SJSA1 (cell line): ENCODE data around the gene PHF14. TPM values are rescaled to one million over a fixed set of nuclear protein-coding genes. Genes with fewer than 3 reads are reported as not detected.

Experiments used
- DNase-seq, 2 experiments: peaks; one replicate each; pipeline ENCODE4 v3.0.0-alpha.2; 2015 to 2020; ENCODE audit warnings: low spot score in 2 of 2, low read depth in 1 of 2
- H3K27ac ChIP-seq: fragments of 250-450 bp; sonication (Bioruptor Pico); 2 replicates; pipeline ENCODE4 v1.5.1; 2020; ENCODE audit warnings: mild to moderate bottlenecking, moderate library complexity
- H3K27me3 ChIP-seq: fragments of 250-450 bp; sonication (Bioruptor Pico); replicated peaks from 2 replicates; pipeline ENCODE4 v1.5.1; 2020; ENCODE audit warnings: mild to moderate bottlenecking, moderate library complexity
- H3K36me3 ChIP-seq: fragments of 250-450 bp; sonication (Bioruptor Pico); 2 replicates; pipeline ENCODE4 v1.5.1; 2020; ENCODE audit warnings: mild to moderate bottlenecking
- H3K4me1 ChIP-seq: fragments of 250-450 bp; sonication (Bioruptor Pico); replicated peaks from 2 replicates; pipeline ENCODE4 v1.6.1; 2021; ENCODE audit warnings: mild to moderate bottlenecking
- H3K4me3 ChIP-seq: fragments of 250-450 bp; sonication (Bioruptor Pico); 2 replicates; pipeline ENCODE4 v1.5.1; 2020; ENCODE audit warnings: mild to moderate bottlenecking
- H3K9me3 ChIP-seq: fragments of 250-450 bp; sonication (Bioruptor Pico); replicated peaks from 2 replicates; pipeline ENCODE4 v1.5.1; 2020; ENCODE audit warnings: mild to moderate bottlenecking
- total RNA-seq: library from RNA; depleted of rRNA; stranded (reverse); fragments of >200 nt; shearing (Covaris generic); gene quantifications from 2 replicates; pipeline ENCODE4 v1.2.3, GENCODE V29; 2014

PHF14 gene
- total RNA-seq, 1 experiment from 2014 or later, result 26.9 TPM

GRCh38 chr7:11141541-11141940, 167.9 kb downstream of the PHF14 start:
- DNase-seq, result no peak
- H3K27ac ChIP-seq, result no peak overlapping the region
- H3K9me3 ChIP-seq, result no peaks in the 10 kb centered on the region
- H3K27me3 ChIP-seq, result no peaks in the 10 kb centered on the region
- H3K4me3 ChIP-seq, result no peak overlapping the region
- H3K4me1 ChIP-seq, result no peaks in the 10 kb centered on the region
- H3K36me3 ChIP-seq, result no peaks in the 10 kb centered on the region

DNA sequence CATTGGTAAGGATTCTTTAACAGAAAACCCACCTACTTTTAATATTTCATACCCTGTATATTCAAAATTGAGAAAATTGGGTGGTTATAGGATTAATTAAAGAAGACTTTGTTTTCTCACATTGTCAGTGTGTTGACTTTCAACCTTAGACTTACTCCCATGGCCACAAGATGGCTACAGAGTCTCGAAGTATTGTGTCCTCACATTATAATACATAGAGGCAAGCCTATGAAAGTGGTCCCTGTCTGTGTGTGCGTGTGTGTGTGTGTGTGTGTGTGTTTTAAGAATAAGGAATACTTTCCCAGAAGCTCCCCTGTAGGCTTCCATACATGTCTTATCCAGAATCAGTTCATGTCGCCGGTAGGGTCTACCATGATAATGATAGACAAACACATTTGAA, 180.0 kb downstream of the PHF14 start:
- no peaks in the 10 kb centered on the region for H3K4me1 ChIP-seq
- no peak for DNase-seq
- H3K27ac ChIP-seq, result no peak overlapping the region
- H3K4me3 ChIP-seq, result no peak overlapping the region
- H3K9me3 ChIP-seq, result no peaks in the 10 kb centered on the region
- no peaks in the 10 kb centered on the region for H3K36me3 ChIP-seq
- no peaks in the 10 kb centered on the region for H3K27me3 ChIP-seq

DNA sequence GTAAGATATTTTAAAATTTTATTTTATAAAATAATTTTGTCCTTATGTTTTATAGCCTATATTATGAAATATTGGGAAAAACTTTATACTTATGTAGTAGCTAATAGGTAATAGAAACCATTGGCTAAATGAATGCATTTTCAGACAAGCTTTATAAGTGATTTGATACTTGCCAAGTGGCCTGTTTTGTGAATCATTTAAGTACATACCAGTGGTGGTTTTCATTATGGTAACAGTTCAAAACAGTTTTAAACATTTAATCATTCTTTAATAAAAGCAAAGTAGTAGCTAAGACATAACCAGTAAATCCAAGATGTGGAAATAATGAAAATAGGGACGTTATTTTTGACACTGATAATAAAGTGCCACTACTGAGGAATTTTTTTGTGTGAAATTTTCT, 182.2 kb downstream of the PHF14 start:
- H3K4me3 ChIP-seq, result no peak overlapping the region
- H3K36me3 ChIP-seq, result no peaks in the 10 kb centered on the region
- DNase-seq, result no peak
- H3K4me1 ChIP-seq, result no peaks in the 10 kb centered on the region
- no peak overlapping the region for H3K27ac ChIP-seq
- H3K9me3 ChIP-seq, result no peaks in the 10 kb centered on the region
- no peaks in the 10 kb centered on the region for H3K27me3 ChIP-seq

GRCh38 chr7:11161499-11161898, 187.8 kb downstream of the PHF14 start:
- Histone ChIP-seq H3K4me3 (no peak overlapping the region), H3K4me1 (no peaks in the 10 kb centered on the region), H3K36me3 (no peaks in the 10 kb centered on the region), H3K27ac (no peak overlapping the region), H3K27me3 (no peaks in the 10 kb centered on the region), H3K9me3 (no peaks in the 10 kb centered on the region)
- no peak for DNase-seq

DNA sequence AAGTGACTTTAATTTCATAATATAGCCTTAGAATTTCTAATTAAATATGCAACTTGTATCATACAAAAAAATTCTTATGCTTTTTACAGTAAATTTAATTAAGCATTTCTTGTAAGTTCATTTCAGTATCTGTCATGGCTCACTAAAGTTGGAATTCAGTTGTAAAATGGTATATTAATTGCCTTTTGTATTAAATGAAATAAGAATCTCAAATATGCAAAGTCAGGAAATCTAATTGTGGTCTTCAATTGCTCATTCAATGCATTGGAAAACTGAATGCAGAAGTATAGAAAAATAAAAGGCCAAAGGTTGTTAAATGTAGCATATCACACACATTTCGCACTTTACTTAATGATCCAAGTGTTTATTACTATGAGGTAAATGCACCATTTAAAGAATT, 189.5 kb downstream of the PHF14 start:
- Histone ChIP-seq H3K4me1 (no peaks in the 10 kb centered on the region), H3K36me3 (no peaks in the 10 kb centered on the region), H3K4me3 (no peak overlapping the region), H3K27ac (no peak overlapping the region), H3K27me3 (no peaks in the 10 kb centered on the region), H3K9me3 (no peaks in the 10 kb centered on the region)
- DNase-seq, result no peak

DNA sequence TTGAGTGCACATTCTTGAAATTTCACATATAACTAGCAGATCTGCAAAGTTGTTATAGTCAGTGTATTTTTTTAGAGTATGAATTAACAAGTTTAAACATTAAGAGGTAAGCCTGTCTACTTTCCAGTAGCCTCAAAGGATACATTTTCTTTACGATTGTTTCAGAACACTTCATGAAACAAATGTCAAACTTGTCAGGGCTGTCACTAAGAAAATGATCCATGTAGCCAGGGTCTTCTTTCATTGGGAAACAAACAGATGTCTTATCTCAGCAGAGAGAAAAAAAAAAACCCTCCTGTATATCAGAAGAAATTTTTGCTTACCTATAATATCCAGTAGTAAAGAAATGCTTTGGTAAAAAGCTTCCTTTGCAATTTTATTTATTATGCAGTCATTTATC, 192.4 kb downstream of the PHF14 start:
- H3K4me1 ChIP-seq, result no peaks in the 10 kb centered on the region
- DNase-seq, result no peak
- no peaks in the 10 kb centered on the region for H3K36me3 ChIP-seq
- no peak overlapping the region for H3K27ac ChIP-seq
- no peak overlapping the region for H3K4me3 ChIP-seq
- no peaks in the 10 kb centered on the region for H3K9me3 ChIP-seq
- no peaks in the 10 kb centered on the region for H3K27me3 ChIP-seq

DNA sequence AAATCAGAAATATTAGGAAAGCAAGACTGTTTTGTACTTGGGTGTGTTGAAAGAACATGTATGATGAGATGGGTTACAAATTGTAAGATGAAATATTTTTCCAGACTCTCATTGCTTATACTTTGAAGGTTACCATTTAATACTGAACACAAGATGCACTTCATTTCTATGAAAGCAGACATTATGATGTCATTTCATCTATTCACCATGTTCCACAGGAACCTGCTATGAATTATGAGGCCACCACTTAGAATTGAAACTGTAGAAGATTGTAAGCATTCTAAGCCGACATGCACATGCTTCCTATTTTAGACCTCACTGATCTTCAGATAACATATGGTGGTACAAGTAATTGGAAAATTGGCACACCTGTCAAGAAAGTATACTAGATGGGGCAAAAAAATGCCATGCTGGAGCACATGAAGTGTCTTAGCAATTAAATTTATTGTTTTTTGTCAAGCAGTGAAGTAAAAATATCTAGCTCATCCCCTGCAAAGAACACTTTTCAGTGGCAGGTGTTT, 195.0 kb downstream of the PHF14 start:
- Histone ChIP-seq H3K4me1 (no peaks in the 10 kb centered on the region), H3K9me3 (no peaks in the 10 kb centered on the region), H3K27me3 (no peaks in the 10 kb centered on the region), H3K27ac (no peak overlapping the region), H3K4me3 (no peak overlapping the region), H3K36me3 (no peaks in the 10 kb centered on the region)
- no peak for DNase-seq

DNA sequence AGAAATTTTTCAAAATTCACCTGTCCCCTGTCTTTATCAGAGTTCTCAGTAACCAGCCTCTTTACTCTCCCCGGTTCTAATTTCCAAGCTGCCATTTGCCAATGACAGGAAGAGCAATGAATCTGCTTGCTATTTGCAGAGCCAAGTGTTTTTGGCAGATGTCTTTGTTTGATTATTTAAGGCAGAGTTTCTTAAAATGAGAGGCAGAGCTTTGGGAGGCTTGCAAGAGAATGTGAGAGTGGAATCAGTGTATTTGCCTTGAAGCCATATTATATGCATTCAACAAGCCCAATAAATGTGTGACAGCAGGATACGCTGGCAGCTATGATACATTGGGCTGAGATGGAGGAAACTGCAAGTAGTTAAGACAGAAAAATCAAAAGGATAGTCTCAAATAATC, 196.5 kb downstream of the PHF14 start:
- H3K27ac ChIP-seq, result no peak overlapping the region
- no peak overlapping the region for H3K4me3 ChIP-seq
- no peaks in the 10 kb centered on the region for H3K36me3 ChIP-seq
- H3K4me1 ChIP-seq, result no peaks in the 10 kb centered on the region
- no peaks in the 10 kb centered on the region for H3K9me3 ChIP-seq
- DNase-seq, result no peak
- H3K27me3 ChIP-seq, result no peaks in the 10 kb centered on the region

- Histone ChIP-seq H3K9me3 (no peaks in the 10 kb centered on the region), H3K4me1 (no peaks in the 10 kb centered on the region), H3K36me3 (no peaks in the 10 kb centered on the region), H3K27ac (no peak overlapping the region), H3K27me3 (no peaks in the 10 kb centered on the region), H3K4me3 (no peak overlapping the region)
- no peak for DNase-seq
Observed at GRCh38 chr7:11170863-11171568, 197.3 kb downstream of the PHF14 start.

DNA sequence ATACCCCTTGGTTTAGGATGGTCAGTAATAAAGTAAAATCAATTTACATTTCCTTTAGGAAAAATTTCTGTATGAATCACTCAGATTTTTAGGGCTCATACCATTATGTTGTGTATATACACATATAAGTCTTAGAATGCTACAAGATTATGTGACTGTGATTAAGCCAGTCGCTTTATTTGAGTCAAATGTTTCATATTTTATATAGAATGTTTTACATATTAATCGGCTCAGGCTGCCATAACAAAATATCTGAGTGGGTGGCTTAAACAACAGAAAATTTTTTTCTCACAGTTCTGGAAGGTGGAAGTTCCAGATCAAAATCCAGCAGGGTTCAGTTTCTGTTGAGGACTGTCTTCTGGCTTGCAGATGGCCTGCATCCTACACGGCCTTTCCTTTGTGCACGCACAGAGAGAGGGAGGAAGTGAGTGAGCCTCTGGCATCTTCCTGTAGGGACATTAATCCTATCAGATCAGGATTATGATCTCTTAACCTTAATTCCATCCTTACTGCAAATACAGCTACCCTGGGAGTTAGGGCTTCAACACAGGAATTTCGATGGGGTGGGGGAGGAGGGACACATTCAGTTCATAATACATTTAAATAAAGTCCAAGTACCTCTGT, 198.0 kb downstream of the PHF14 start:
- H3K27ac ChIP-seq, result no peak overlapping the region
- no peaks in the 10 kb centered on the region for H3K36me3 ChIP-seq
- no peaks in the 10 kb centered on the region for H3K27me3 ChIP-seq
- H3K9me3 ChIP-seq, result no peaks in the 10 kb centered on the region
- H3K4me3 ChIP-seq, result no peak overlapping the region
- no peak for DNase-seq
- no peaks in the 10 kb centered on the region for H3K4me1 ChIP-seq

DNA sequence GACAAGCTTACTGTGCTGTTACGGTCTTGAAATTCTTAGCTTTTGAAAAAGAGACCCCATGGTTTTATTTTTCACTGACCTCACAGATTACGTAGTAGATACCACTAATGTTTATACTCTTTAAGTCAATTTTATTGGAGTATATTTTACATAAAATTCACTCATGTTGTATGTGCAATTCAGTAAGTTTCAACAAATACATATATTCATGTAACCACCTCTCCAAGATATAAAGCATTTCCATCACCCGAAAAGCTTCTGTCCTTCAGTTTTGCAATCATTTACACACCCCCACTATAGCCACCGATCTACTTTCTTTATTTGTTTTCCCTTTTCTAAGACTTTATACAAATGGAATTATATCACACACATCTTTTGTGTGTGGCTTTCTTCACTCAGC, 199.2 kb downstream of the PHF14 start:
- H3K27ac ChIP-seq, result no peak overlapping the region
- no peaks in the 10 kb centered on the region for H3K27me3 ChIP-seq
- no peaks in the 10 kb centered on the region for H3K9me3 ChIP-seq
- no peak overlapping the region for H3K4me3 ChIP-seq
- no peaks in the 10 kb centered on the region for H3K36me3 ChIP-seq
- DNase-seq, result no peak
- no peaks in the 10 kb centered on the region for H3K4me1 ChIP-seq

- no peaks in the 10 kb centered on the region for H3K27me3 ChIP-seq
- DNase-seq, result no peak
- H3K9me3 ChIP-seq, result no peaks in the 10 kb centered on the region
- no peak overlapping the region for H3K27ac ChIP-seq
- H3K4me1 ChIP-seq, result no peaks in the 10 kb centered on the region
- no peaks in the 10 kb centered on the region for H3K36me3 ChIP-seq
- H3K4me3 ChIP-seq, result no peak overlapping the region
Observed at GRCh38 chr7:11175371-11175770, 201.7 kb downstream of the PHF14 start.

GRCh38 chr7:11175887-11176286, 202.2 kb downstream of the PHF14 start:
- Histone ChIP-seq H3K27me3 (no peaks in the 10 kb centered on the region), H3K4me3 (no peak overlapping the region), H3K36me3 (no peaks in the 10 kb centered on the region), H3K27ac (no peak overlapping the region), H3K4me1 (no peaks in the 10 kb centered on the region), H3K9me3 (no peaks in the 10 kb centered on the region)
- DNase-seq, result no peak

DNA sequence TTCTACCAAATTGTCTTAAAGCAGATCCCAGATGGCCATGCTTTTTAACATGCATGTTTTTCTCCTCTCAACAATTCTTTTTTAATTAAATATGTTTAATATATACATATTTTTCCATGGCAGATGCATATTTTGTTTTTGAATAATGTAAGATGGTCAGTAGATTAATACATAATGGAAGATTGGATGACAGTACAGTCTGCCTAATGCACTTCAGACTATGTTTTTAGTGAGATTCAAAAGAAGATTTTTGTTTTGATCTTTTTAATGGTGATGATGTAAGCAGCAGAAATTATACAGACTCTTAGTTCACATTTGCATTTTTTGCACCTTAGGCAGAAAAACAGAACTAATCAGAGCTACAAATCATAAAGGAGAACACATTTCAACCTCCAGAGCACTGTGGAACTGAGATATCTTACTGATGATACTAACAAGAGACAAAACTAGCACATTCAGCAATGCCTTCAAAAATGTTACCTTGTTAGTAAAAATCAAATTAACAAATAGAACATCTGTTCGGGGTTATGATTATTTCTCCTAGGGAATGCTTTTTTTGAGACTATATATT, 203.4 kb downstream of the PHF14 start:
- Histone ChIP-seq H3K27ac (no peak overlapping the region), H3K4me3 (no peak overlapping the region), H3K4me1 (no peaks in the 10 kb centered on the region), H3K36me3 (no peaks in the 10 kb centered on the region), H3K9me3 (no peaks in the 10 kb centered on the region), H3K27me3 (no peaks in the 10 kb centered on the region)
- no peak for DNase-seq
